NOMO-1 treated with dmso at 0.1 percent for 144 hours (cell line): ENCODE results near the gene AGBL4.

Experiments
- DNase-seq: peaks from one replicate; lab custom pipeline; 2025; ENCODE audit not compliant: unreplicated experiment; lab: John Stamatoyannopoulos, UW

AGBL4 gene

DNA sequence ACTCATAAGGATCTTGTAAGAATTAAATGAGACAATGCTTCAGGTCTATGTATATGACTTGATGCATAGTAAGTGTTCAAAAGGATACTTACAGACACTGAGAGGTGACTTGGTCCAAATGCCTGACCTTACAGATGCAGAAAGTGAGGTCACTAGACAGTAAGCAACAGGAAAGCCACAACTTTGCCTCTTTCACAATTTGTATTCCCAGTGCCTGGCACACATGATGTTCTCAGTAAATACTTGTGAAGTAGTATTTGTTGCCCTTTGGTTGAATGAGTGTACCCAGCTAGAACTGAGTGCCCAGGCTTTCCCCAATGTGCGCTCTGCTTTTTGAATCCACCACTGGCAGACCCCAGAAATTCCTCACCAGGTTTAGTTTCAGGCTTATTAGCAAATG lies 1352.2 kb downstream of the AGBL4 start:
- no peak for DNase-seq

GRCh38 chr1:48670234-48671020 lies 1353.3 kb downstream of the AGBL4 start:
- DNase-seq, result no peak

DNA sequence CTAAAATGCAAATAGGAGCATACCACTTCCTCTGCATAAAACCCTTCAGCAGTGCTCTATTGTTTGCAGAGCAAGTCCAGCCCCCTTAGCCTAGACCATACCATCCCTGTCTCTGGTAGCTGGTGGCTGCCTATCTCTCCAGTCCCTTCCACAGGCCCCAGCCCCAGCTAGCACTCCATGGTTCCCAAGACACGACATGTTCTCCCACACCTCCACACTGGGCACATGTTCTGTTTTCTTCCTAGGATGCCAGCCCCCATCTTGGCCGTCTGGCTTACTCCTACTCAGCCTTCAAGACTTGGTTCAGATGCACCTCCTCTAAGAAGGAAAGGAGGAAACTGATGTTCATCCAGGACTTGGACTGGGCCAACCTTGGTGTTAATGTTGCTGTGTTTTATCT lies 1355.4 kb downstream of the AGBL4 start:
- DNase-seq, result no peak

GRCh38 chr1:48667782-48668181 lies 1356.0 kb downstream of the AGBL4 start:
- DNase-seq, result no peak

GRCh38 chr1:48665708-48666407 lies 1357.9 kb downstream of the AGBL4 start:
- no peak for DNase-seq

GRCh38 chr1:48661726-48662463 lies 1361.9 kb downstream of the AGBL4 start:
- DNase-seq, result peak; percentile 75

DNA sequence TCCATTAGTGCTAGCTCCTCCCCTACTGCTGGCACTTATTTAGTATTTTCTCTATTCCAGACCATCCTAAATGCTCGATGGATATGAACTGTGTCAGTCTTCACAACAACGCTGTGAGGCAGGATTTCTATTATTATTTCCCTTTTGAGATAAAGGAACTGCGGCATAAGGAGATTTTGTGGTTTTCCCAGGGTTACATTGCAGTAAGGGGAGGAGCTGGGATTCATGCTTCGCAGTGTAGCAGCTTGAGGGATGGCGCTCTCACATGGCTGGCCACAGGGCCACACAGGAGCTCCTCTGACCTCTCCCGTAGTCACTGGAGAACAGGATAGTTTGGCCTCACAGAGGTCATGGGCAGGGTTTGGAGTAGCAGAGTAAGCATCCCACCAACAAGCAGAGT lies 1364.0 kb downstream of the AGBL4 start:
- no peak for DNase-seq

DNA sequence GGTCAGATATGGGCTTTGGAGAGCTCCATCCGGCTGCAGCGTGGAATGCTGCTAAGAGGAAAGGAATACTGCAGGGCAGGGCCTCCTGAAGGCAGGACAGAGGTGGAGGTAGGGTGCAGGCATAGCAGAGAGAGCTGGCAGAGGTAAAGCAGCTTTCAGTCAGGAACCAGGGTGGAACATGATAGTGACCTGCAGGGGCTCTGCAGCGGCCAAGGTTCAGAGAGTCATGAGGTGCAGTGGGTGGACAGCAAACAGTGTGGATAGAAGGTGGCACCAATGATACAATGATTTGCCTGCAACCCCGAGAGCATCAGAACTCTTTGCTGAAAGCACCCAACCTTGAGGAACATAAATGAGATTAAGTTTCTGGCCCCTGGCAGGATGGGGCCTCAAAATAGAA lies 1366.3 kb downstream of the AGBL4 start:
- DNase-seq, result no peak

- no peak for DNase-seq
Observed at GRCh38 chr1:48654606-48655210, 1369.0 kb downstream of the AGBL4 start.

DNA sequence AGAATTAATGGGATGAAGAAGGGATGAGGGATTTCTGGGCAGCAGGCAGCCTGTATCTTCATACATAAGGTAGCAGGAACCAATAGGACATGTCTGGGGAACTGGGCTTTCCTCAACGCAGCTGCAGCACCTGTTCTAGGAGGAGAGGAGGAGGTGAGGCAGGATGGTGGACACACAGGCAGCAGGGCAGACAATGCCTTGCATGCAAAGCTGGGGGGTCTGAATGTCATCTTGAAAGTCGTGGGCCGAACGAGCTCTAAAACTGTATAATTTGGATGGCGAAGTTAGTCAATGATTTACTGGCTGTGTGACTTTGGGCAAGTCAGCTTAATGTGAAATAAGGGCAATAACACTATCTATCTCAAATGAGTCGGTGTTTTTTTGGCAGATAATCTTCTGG lies 1371.4 kb downstream of the AGBL4 start:
- no peak for DNase-seq

- DNase-seq, result no peak
Observed at GRCh38 chr1:48649880-48650279, 1373.9 kb downstream of the AGBL4 start.

- DNase-seq, result no peak
Observed at GRCh38 chr1:48645883-48646282, 1377.9 kb downstream of the AGBL4 start.

- DNase-seq, result no peak
Observed at GRCh38 chr1:48644905-48645605, 1378.7 kb downstream of the AGBL4 start.

GRCh38 chr1:48644190-48644900 lies 1379.4 kb downstream of the AGBL4 start:
- DNase-seq, result no peak

GRCh38 chr1:48643193-48643592 lies 1380.6 kb downstream of the AGBL4 start:
- DNase-seq, result no peak

GRCh38 chr1:48640836-48641492 lies 1382.8 kb downstream of the AGBL4 start:
- no peak for DNase-seq

DNA sequence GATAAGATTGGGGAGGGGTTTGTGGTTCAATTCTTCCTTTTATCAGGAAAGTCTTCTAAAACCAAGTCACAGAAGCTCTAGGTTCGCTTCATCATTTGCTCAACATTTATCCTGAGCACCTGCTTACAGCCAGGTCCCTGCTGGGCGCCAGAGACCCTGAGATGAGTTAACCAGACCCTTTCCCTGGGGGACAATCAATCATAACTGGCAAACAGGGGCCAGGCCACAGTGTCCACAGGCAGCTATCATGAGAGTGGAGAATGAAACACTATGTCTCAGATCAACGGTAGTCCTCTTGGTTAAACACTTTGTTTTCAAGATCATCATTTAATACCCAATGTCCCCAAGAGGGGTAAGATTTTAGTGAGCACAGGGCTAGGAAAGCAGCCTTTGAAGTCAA lies 1393.9 kb downstream of the AGBL4 start:
- DNase-seq, result no peak

GRCh38 chr1:48627486-48627885 lies 1396.3 kb downstream of the AGBL4 start:
- no peak for DNase-seq

- no peak for DNase-seq
Observed at GRCh38 chr1:48619539-48619938, 1404.2 kb downstream of the AGBL4 start.

DNA sequence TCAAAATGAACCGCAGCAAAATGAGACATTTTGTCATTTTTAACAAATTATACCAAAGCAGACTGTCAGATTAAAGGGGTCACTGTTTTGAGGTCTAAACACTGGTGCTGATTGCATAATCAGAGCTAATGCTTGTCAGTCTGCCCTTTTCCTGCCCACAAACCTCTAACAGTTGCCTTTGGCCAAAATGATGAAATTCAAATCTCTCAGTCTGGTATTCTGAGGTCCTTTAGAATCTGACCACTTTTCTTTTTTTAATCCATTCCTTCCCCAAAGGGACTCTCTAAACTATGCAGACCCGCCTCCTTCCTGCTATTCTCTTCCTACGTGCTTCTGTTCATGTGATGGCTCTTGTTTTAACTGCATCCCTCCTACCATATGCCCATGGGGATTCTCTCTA lies 1406.5 kb downstream of the AGBL4 start:
- DNase-seq, result peak; percentile 89
